Measurements from ENCODE around the gene NCKAP5. TPM values are rescaled to one million over a fixed set of nuclear protein-coding genes. Genes with fewer than 3 reads are reported as not detected.

The NCKAP5 gene
- polyA plus RNA-seq, 4 donors = 3.1 to 8.4 (median 7.2) TPM

- no peak for DNase-seq (ENCODE audit: low read depth in 4 of 4, low spot score in 3 of 4)
Measured at GRCh38 chr2:133360190-133360589, 208.1 kb downstream of the NCKAP5 start.

GRCh38 chr2:133352719-133353118 is 215.5 kb downstream of the NCKAP5 start:
- DNase-seq (ENCODE audit: low read depth in 4 of 4, low spot score in 3 of 4) = no peak

GRCh38 chr2:133346654-133347053 is 221.6 kb downstream of the NCKAP5 start:
- no peak for DNase-seq (ENCODE audit: low read depth in 4 of 4, low spot score in 3 of 4)

- no peak for DNase-seq (ENCODE audit: low read depth in 4 of 4, low spot score in 3 of 4)
Measured at GRCh38 chr2:133345638-133346037, 222.6 kb downstream of the NCKAP5 start.

GRCh38 chr2:133344849-133345248 is 223.4 kb downstream of the NCKAP5 start:
- no peak for DNase-seq (ENCODE audit: low read depth in 4 of 4, low spot score in 3 of 4)

GRCh38 chr2:133343018-133343352 is 225.3 kb downstream of the NCKAP5 start:
- DNase-seq (ENCODE audit: low read depth in 4 of 4, low spot score in 3 of 4) = no peak

- DNase-seq (ENCODE audit: low read depth in 4 of 4, low spot score in 3 of 4) = no peak
Measured at GRCh38 chr2:133342286-133343017, 225.8 kb downstream of the NCKAP5 start.

- DNase-seq (ENCODE audit: low read depth in 4 of 4, low spot score in 3 of 4) = no peak
Measured at GRCh38 chr2:133341575-133341974, 226.7 kb downstream of the NCKAP5 start.

- DNase-seq (ENCODE audit: low read depth in 4 of 4, low spot score in 3 of 4) = no peak
Measured at GRCh38 chr2:133338224-133338623, 230.0 kb downstream of the NCKAP5 start.

GRCh38 chr2:133334923-133335322 is 233.3 kb downstream of the NCKAP5 start:
- DNase-seq (ENCODE audit: low read depth in 4 of 4, low spot score in 3 of 4) = no peak

- DNase-seq (ENCODE audit: low read depth in 4 of 4, low spot score in 3 of 4) = no peak
Measured at GRCh38 chr2:133333181-133333580, 235.1 kb downstream of the NCKAP5 start.

- DNase-seq (ENCODE audit: low read depth in 4 of 4, low spot score in 3 of 4) = no peak
Measured at GRCh38 chr2:133331436-133331835, 236.8 kb downstream of the NCKAP5 start.

- DNase-seq (ENCODE audit: low read depth in 4 of 4, low spot score in 3 of 4) = no peak
Measured at GRCh38 chr2:133326652-133327397, 241.4 kb downstream of the NCKAP5 start.

GRCh38 chr2:133324150-133324561 is 244.1 kb downstream of the NCKAP5 start:
- DNase-seq (ENCODE audit: low read depth in 4 of 4, low spot score in 3 of 4) = no peak

- no peak for DNase-seq (ENCODE audit: low read depth in 4 of 4, low spot score in 3 of 4)
Measured at GRCh38 chr2:133322909-133323308, 245.4 kb downstream of the NCKAP5 start.

GRCh38 chr2:133317178-133317577 is 251.1 kb downstream of the NCKAP5 start:
- DNase-seq (ENCODE audit: low read depth in 4 of 4, low spot score in 3 of 4) = no peak

GRCh38 chr2:133316557-133316956 is 251.7 kb downstream of the NCKAP5 start:
- no peak for DNase-seq (ENCODE audit: low read depth in 4 of 4, low spot score in 3 of 4)

- DNase-seq (ENCODE audit: low read depth in 4 of 4, low spot score in 3 of 4) = no peak
Measured at GRCh38 chr2:133315280-133315679, 253.0 kb downstream of the NCKAP5 start.

- no peak for DNase-seq (ENCODE audit: low read depth in 4 of 4, low spot score in 3 of 4)
Measured at GRCh38 chr2:133314795-133315194, 253.5 kb downstream of the NCKAP5 start.

- no peak for DNase-seq (ENCODE audit: low read depth in 4 of 4, low spot score in 3 of 4)
Measured at GRCh38 chr2:133312038-133312729, 256.1 kb downstream of the NCKAP5 start.

- no peak for DNase-seq (ENCODE audit: low read depth in 4 of 4, low spot score in 3 of 4)
Measured at GRCh38 chr2:133306236-133306635, 262.0 kb downstream of the NCKAP5 start.

- DNase-seq (ENCODE audit: low read depth in 4 of 4, low spot score in 3 of 4) = no peak
Measured at GRCh38 chr2:133304344-133304743, 263.9 kb downstream of the NCKAP5 start.
